ENCODE results near the gene TMEM131. TPM values are rescaled to one million over a fixed set of nuclear protein-coding genes. Genes with fewer than 3 reads are reported as not detected.

TMEM131 gene
- total RNA-seq, 1 donor, result 45.1 TPM

DNA sequence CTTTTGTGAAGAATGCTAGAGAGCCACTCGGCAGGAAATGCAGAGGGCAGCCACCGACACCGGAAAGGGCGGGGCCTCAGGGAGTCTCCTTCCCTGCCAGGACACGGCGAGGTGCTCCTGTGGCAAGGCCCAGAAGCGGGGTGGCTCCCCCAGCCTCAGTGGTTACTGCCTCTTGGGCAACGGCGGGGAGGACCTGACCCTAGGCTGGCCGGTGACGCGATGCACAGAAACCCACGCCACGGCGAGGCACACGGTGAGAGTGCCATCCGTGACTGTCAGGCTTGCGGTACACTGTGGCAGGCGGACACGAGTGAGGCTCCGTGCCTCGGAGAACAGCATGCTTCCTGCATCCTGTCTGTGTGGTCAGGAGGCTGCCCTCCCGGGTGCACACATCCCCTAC, 234.6 kb downstream of the TMEM131 start:
- no peak for DNase-seq (ENCODE audit: low read depth)
- H3K4me3 ChIP-seq (ENCODE audit: low read depth, low read length), result no peak overlapping the region
- TF ChIP-seq, protein P1, sequence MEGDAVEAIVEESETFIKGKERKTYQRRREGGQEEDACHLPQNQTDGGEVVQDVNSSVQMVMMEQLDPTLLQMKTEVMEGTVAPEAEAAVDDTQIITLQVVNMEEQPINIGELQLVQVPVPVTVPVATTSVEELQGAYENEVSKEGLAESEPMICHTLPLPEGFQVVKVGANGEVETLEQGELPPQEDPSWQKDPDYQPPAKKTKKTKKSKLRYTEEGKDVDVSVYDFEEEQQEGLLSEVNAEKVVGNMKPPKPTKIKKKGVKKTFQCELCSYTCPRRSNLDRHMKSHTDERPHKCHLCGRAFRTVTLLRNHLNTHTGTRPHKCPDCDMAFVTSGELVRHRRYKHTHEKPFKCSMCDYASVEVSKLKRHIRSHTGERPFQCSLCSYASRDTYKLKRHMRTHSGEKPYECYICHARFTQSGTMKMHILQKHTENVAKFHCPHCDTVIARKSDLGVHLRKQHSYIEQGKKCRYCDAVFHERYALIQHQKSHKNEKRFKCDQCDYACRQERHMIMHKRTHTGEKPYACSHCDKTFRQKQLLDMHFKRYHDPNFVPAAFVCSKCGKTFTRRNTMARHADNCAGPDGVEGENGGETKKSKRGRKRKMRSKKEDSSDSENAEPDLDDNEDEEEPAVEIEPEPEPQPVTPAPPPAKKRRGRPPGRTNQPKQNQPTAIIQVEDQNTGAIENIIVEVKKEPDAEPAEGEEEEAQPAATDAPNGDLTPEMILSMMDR (IDR thresholded peaks at IDR 0.05; ENCODE audit: insufficient read depth, low read length), result no peak

DNA sequence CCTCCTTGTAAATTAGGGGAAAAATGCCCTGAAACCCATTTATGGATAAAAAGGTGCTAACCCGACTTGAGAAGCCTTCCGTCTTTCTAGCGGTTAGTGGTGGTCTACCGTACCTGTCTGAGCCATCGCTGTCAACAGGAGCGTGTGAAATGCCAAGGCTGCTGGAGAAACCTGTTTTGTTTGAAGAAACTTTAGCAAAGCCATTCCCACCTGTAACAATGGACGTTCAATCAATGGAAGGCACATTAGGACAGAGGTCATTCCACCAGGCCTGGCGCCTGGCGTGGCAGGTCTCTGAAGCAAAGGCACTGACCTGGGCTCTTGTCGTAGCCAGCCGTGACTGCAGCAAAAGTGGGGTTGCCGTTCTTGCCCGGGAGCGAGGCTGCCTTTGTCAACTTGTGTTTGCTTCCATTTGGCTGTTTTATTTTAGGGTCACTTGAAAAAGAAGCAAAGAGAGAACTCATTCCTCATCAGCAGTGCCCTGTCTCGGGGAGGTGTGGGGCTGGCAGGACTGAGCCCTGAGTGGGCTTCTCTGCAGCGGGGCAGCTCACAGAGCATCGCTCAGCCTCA, 235.2 kb downstream of the TMEM131 start:
- TF ChIP-seq, protein P1 (IDR thresholded peaks at IDR 0.05; ENCODE audit: insufficient read depth, low read length), result no peak
- H3K4me3 ChIP-seq (ENCODE audit: low read depth, low read length), result no peak overlapping the region
- no peak for DNase-seq (ENCODE audit: low read depth)

DNA sequence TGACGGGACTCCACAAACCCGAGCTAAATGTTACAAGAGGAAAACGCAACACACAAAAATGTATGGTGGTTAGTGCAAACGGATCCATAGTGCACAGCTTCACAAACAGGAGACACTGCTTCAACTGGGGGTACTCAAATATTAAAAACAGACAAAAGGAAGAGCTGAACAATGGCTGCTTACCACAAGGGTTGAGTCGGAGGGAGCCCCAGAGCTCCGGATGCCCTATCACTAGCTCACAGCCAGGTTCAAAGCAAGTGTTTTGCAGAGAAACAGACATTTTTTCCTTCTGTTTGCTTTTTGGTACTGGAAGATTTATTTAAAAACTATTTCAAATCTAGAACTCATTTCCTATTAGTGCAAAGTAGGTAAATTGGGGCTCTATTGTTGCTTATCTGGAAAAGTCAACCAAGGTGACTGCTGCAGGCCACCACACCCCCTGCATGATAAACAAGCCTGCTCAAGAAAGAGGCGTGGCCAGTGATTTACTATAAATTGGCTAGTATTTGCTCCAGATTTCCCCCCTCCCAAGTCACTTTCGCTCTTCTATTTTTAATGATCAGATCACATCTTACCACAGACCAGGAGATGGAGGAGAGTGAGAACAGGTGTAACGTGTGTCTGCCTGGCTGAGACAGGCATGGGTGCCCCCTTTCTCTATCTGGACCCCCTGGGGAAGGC, 235.9 kb downstream of the TMEM131 start:
- TF ChIP-seq, protein P1 (IDR thresholded peaks at IDR 0.05; ENCODE audit: insufficient read depth, low read length), result no peak
- DNase-seq (ENCODE audit: low read depth), result no peak
- no peak overlapping the region for H3K4me3 ChIP-seq (ENCODE audit: low read depth, low read length)

DNA sequence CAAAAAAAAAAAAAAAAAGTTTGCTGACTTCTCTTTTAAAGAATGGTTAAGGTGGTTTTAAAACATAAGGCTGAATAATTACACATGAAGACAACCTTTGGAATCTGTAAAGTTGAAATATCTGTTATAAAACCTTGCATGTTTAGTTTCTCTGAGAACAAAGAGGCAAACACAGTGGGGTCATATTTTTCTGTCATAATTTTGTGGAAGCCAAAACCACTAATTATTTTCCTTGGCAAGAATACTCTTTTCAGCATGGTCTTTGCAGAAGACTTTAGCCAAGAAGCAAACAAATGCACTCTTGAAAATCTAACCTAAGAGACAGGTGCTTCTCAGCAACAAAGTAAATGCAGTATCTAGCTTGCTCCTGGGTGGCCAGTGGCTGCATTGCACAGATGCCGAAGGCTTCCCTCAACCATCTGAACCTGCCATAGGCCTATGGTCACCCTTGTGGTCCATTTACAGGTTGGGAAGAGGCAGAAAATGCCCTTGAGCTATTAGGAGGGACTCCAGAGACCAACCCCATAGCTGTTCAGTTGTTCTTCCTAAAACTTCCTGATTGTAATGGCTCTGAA, 237.5 kb downstream of the TMEM131 start:
- TF ChIP-seq, protein P1 (IDR thresholded peaks at IDR 0.05; ENCODE audit: insufficient read depth, low read length), result no peak
- peak; percentile 22 for DNase-seq (ENCODE audit: low read depth)
- no peak overlapping the region for H3K4me3 ChIP-seq (ENCODE audit: low read depth, low read length)

DNA sequence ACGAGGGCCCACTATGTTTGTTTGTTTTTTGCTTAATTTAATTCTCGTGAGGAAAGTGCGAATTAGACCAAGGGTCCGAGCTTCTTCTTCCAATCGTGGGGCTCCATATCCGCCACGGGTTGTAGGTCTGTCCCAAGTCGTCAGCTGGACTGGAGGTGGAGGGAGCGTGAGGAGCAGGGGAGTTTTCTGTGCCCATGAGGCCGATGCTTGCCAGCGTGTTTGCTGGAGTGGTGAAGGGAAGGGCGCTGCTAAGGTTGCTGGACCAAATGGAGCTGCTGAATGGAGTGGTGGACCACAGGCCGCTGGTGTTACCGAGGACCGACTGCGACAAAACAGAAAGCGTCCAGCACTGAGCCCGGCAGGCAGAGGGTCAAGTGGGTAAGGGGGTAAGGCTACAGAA, 238.7 kb downstream of the TMEM131 start:
- TF ChIP-seq, protein P1 (IDR thresholded peaks at IDR 0.05; ENCODE audit: insufficient read depth, low read length), result no peak
- no peak for DNase-seq (ENCODE audit: low read depth)
- no peak overlapping the region for H3K4me3 ChIP-seq (ENCODE audit: low read depth, low read length)

DNA sequence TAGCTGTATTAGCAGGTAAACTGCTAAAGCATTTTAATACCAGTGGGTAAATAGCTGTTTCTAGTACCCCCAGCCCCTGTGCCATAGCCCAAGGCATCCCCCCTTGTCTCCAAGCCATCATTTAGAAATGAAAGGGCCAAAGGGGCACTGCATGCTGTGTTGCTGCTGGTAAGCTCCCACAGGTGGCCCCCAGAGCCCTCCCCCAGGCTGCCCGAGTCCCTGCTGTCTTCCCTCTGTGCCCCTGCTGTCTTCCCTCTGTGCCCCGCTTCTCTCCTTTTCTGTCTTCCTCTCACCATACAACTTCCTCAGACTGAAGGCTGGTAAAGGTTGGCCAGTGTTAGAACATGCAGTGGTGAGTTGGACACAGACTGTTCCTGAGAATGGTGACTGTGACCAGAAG, 240.3 kb downstream of the TMEM131 start:
- TF ChIP-seq, protein P1 (IDR thresholded peaks at IDR 0.05; ENCODE audit: insufficient read depth, low read length), result no peak
- no peak for DNase-seq (ENCODE audit: low read depth)
- H3K4me3 ChIP-seq (ENCODE audit: low read depth, low read length), result no peak overlapping the region
